Keratinocyte (primary cell): ENCODE data around the gene WDR47. TPM values are rescaled to one million over a fixed set of nuclear protein-coding genes. Genes with fewer than 3 reads are reported as not detected.

ENCODE experiments used
- DNase-seq: peaks from one replicate; pipeline ENCODE4 v3.0.0-alpha.2; 2011; ENCODE audit warnings: low read depth, missing footprints, low spot score
- FAIRE-seq: peaks from 2 replicates; lab custom pipeline; 2011; peaks lifted over from hg19 to GRCh38; lab: Jason Lieb, UNC
- H2AFZ ChIP-seq: 2 replicates; pipeline ENCODE4 v1.6.0; 2012; ENCODE audit warnings: low read length, control low read depth, inconsistent platforms; ENCODE audit not compliant: control insufficient read depth
- H3K27ac ChIP-seq: 2 replicates; pipeline ENCODE4 v1.5.1; 2011; ENCODE audit warnings: low read length; ENCODE audit not compliant: control insufficient read depth, insufficient read depth
- H3K27me3 ChIP-seq: 3 replicates; pipeline ENCODE4 v1.6.0; 2011; ENCODE audit warnings: low read length; ENCODE audit not compliant: control insufficient read depth, insufficient read depth; ENCODE audit errors: extremely low read depth
- H3K36me3 ChIP-seq, 2 experiments: 2 replicates in 1 of 2; 3 replicates in 1 of 2; pipeline ENCODE4 v1.5.1; 2011; ENCODE audit warnings: low read length in 2 of 2, mild to moderate bottlenecking in 1 of 2; ENCODE audit not compliant: control insufficient read depth in 2 of 2, insufficient read depth in 2 of 2; ENCODE audit errors: extremely low read depth in 1 of 2
- H3K4me1 ChIP-seq: 3 replicates; pipeline ENCODE4 v1.5.1; 2011; ENCODE audit warnings: low read length; ENCODE audit not compliant: control insufficient read depth, insufficient read depth; ENCODE audit errors: extremely low read depth
- H3K4me2 ChIP-seq: 3 replicates; pipeline ENCODE4 v1.6.0; 2011; ENCODE audit warnings: low read depth, low read length; ENCODE audit not compliant: control insufficient read depth, insufficient read depth; ENCODE audit errors: extremely low read depth
- H3K4me3 ChIP-seq, 3 experiments: fragments of 200-600 bp in 1 of 3; sonication (generic) in 1 of 3; 2 replicates in 2 of 3; 3 replicates in 1 of 3; pipeline ENCODE4 v1.5.1; 2011 to 2016; ENCODE audit warnings: low read length in 3 of 3, mild to moderate bottlenecking in 3 of 3, control low read depth in 2 of 3, inconsistent platforms in 1 of 3, low read depth in 1 of 3, mixed read lengths in 1 of 3, mixed run types in 1 of 3, moderate library complexity in 1 of 3; ENCODE audit not compliant: control insufficient read depth in 2 of 3, insufficient read depth in 2 of 3; ENCODE audit errors: extremely low read depth in 1 of 3
- H3K79me2 ChIP-seq: 2 replicates; pipeline ENCODE4 v1.6.0; 2012; ENCODE audit warnings: low read length; ENCODE audit not compliant: control insufficient read depth, insufficient read depth
- H3K9ac ChIP-seq: 3 replicates; pipeline ENCODE4 v1.6.0; 2011; ENCODE audit warnings: low read length; ENCODE audit not compliant: control insufficient read depth, insufficient read depth; ENCODE audit errors: extremely low read depth
- H3K9me1 ChIP-seq: 3 replicates; pipeline ENCODE4 v1.6.0; 2011; ENCODE audit warnings: low read length; ENCODE audit not compliant: control insufficient read depth, insufficient read depth; ENCODE audit errors: extremely low read depth
- H3K9me3 ChIP-seq: 2 replicates; pipeline ENCODE4 v1.5.1; 2012; ENCODE audit warnings: low read depth, low read length; ENCODE audit not compliant: control insufficient read depth
- H4K20me1 ChIP-seq: 3 replicates; pipeline ENCODE4 v1.6.0; 2011; ENCODE audit warnings: low read length; ENCODE audit not compliant: control insufficient read depth, insufficient read depth; ENCODE audit errors: extremely low read depth
- CTCF ChIP-seq, 3 experiments: IDR thresholded peaks in 1 of 3; conservative IDR thresholded peaks in 1 of 3; optimal IDR thresholded peaks in 1 of 3; 2 replicates in 2 of 3; 3 replicates in 1 of 3; pipeline versions ENCODE3 to v1.5.1; 2011; ENCODE audit warnings: low read length in 3 of 3, mild to moderate bottlenecking in 3 of 3, moderate library complexity in 2 of 3, control low read depth in 1 of 3, inconsistent platforms in 1 of 3; ENCODE audit not compliant: insufficient read depth in 2 of 3; ENCODE audit errors: extremely low read depth in 1 of 3
- EZH2 ChIP-seq: IDR thresholded peaks from one replicate; pipeline ENCODE4 v1.6.1; 2012; ENCODE audit warnings: inconsistent platforms, mild to moderate bottlenecking, low read length, moderate library complexity
- dilution Hi-C: fragments of 300-500 bp; cut with MboI; formaldehyde crosslinking; loops from one replicate; pipeline ENCODE4 v1.7.0; 2020; ENCODE audit warnings: low sequenced_read_pairs; ENCODE audit not compliant: extremely low pct_ligation_motif_present
- polyA plus RNA-seq, 5 experiments: library from polyadenylated mRNA; depleted of rRNA in 3 of 5; stranded (reverse) in 3 of 5; stranded (forward) in 1 of 5; unstranded in 1 of 5; fragments of >200 nt; gene quantifications; 1 replicate in 1 of 5; 2 replicates in 3 of 5; 3 replicates in 1 of 5; pipeline versions ENCODE4 v1.2.1 to v1.2.3, GENCODE V29; 2011 to 2012; ENCODE audit warnings: missing spikeins in 2 of 5, low read depth in 1 of 5, low replicate concordance in 1 of 5

WDR47 gene
- polyA plus RNA-seq, 1 donor (not counting 4 experiments of a cell fraction or from before 2014, with no cell fraction given): 54.7 TPM

- peak overlapping the region; percentile 65 for H2AFZ ChIP-seq
- H3K27ac ChIP-seq: peak overlapping the region; percentile 85
- peaks cover 3% of the 10 kb centered on the region in 2 experiments for H3K36me3 ChIP-seq
- no peaks in the 10 kb centered on the region for H3K9me3 ChIP-seq
- no peak for FAIRE-seq
- H3K4me3 ChIP-seq: peak overlapping the region; percentile 65 to 72 (median 70)
- TF ChIP-seq CTCF (optimal IDR thresholded peaks at IDR 0.05 in 1 of 3, IDR thresholded peaks at IDR 0.05 in 1 of 3, conservative IDR thresholded peaks at IDR 0.05 in 1 of 3; ENCODE audit: extremely low read depth in 1 of 3, insufficient read depth in 2 of 3, low read length in 3 of 3) (no peak), EZH2 (no peak)
- no peak for DNase-seq
- H4K20me1 ChIP-seq: no peaks in the 10 kb centered on the region
- H3K4me1 ChIP-seq: peaks cover 9% of the 10 kb centered on the region
- H3K27me3 ChIP-seq: no peaks in the 10 kb centered on the region
- peaks cover 32% of the 10 kb centered on the region for H3K79me2 ChIP-seq
- H3K4me2 ChIP-seq: peak overlapping the region; percentile 84
- H3K9me1 ChIP-seq: no peaks in the 10 kb centered on the region
- H3K9ac ChIP-seq: peak overlapping the region; percentile 87
- dilution Hi-C loops: no loop called here
Measured at GRCh38 chr1:108961752-108962486, 80.0 kb downstream of the WDR47 start.

GRCh38 chr1:108961198-108961597 lies 80.7 kb downstream of the WDR47 start:
- no peaks in the 10 kb centered on the region for H3K27me3 ChIP-seq
- peaks cover 3% of the 10 kb centered on the region in 2 experiments for H3K36me3 ChIP-seq
- peaks cover 9% of the 10 kb centered on the region for H3K4me1 ChIP-seq
- H3K9ac ChIP-seq: no peak overlapping the region
- no peak for TF ChIP-seq CTCF (optimal IDR thresholded peaks at IDR 0.05 in 1 of 3, IDR thresholded peaks at IDR 0.05 in 1 of 3, conservative IDR thresholded peaks at IDR 0.05 in 1 of 3; ENCODE audit: extremely low read depth in 1 of 3, insufficient read depth in 2 of 3, low read length in 3 of 3)
- TF ChIP-seq EZH2: no peak
- H3K27ac ChIP-seq: no peak overlapping the region
- H3K9me3 ChIP-seq: no peaks in the 10 kb centered on the region
- FAIRE-seq (no peak), DNase-seq (no peak)
- H3K4me2 ChIP-seq: no peak overlapping the region
- H3K79me2 ChIP-seq: peaks cover 32% of the 10 kb centered on the region
- no peaks in the 10 kb centered on the region for H4K20me1 ChIP-seq
- no peaks in the 10 kb centered on the region for H3K9me1 ChIP-seq
- dilution Hi-C loops: no loop called here
- no peak overlapping the region for H3K4me3 ChIP-seq
- no peak overlapping the region for H2AFZ ChIP-seq
